Body of pancreas (tissue), 4 donors: ENCODE data around the gene UNCX. TPM values are rescaled to one million over a fixed set of nuclear protein-coding genes. Genes with fewer than 3 reads are reported as not detected.

ENCODE experiments used
- ATAC-seq: fragments of 150-250 bp; one replicate; pipeline ENCODE4 v1.9.1; 2016
- DNase-seq, 4 donors: peaks; one replicate each; pipeline ENCODE4 v3.0.0-alpha.2; 2019
- H3K27ac ChIP-seq, 4 donors: fragments of 200-600 bp; sonication (generic); 1 replicate in 3 of 4; 2 replicates in 1 of 4; pipeline versions ENCODE4 v1.5.1 to v1.6.1; 2016 to 2019; ENCODE audit warnings: mild to moderate bottlenecking in 1 of 4, mixed read lengths in 1 of 4, moderate library complexity in 1 of 4
- H3K27me3 ChIP-seq, 2 donors: fragments of 200-600 bp; sonication (generic); one replicate each; pipeline ENCODE4 v1.6.0; 2016; ENCODE audit warnings: mild to moderate bottlenecking in 1 of 2
- H3K36me3 ChIP-seq, 2 donors: fragments of 200-600 bp; sonication (generic); replicated peaks in 1 of 2; 2 replicates each; pipeline ENCODE4 v1.5.1; 2016; ENCODE audit warnings: low read depth in 2 of 2; ENCODE audit not compliant: insufficient read depth in 1 of 2
- H3K4me1 ChIP-seq: fragments of 200-600 bp; sonication (generic); one replicate; pipeline ENCODE4 v1.6.0; 2016
- H3K4me3 ChIP-seq, 2 donors: fragments of 200-600 bp; sonication (generic); 1 replicate in 1 of 2; 2 replicates in 1 of 2; pipeline ENCODE4 v1.5.1; 2016 to 2019
- H3K9me3 ChIP-seq, 3 donors: fragments of 200-600 bp; sonication (generic); 1 replicate in 2 of 3; 2 replicates in 1 of 3; pipeline ENCODE4 v1.5.1; 2016
- CTCF ChIP-seq, 7 experiments: fragments of 450-650 bp in 4 of 7; fragments of 200-600 bp in 3 of 7; sonication (generic) in 3 of 7; IDR thresholded peaks; one replicate each; pipeline ENCODE4 v1.5.1; 2016 to 2019; ENCODE audit warnings: antibody characterized with exemption in 7 of 7
- POLR2A ChIP-seq, 3 donors: fragments of 450-650 bp; IDR thresholded peaks; one replicate each; pipeline ENCODE4 v1.6.1; 2016; ENCODE audit warnings: antibody characterized with exemption in 3 of 3, mild to moderate bottlenecking in 2 of 3
- WGBS, 2 donors: methylation state at CpG; one replicate each; pipeline ENCODE4 v1.1.5; 2017; 5-methylcytosine and 5-hydroxymethylcytosine counted together
- intact Hi-C: fragments of 100-400 bp; cut with DNase I; formaldehyde crosslinking; loops from one replicate; pipeline ENCODE4 v1.15.1; 2023
- total RNA-seq, 2 donors: library from RNA; depleted of rRNA; stranded (reverse); fragments of >200 nt; gene quantifications; one replicate each; pipeline ENCODE4 v1.1.0, GENCODE V29; 2016

UNCX gene
- total RNA-seq, 2 donors from 2014 or later: not detected

GRCh38 chr7:1255817-1256340 lies 23.2 kb downstream of the UNCX start:
- Histone ChIP-seq H3K27ac (no peak overlapping the region), H3K27me3 (peaks cover 0 to 6% of the 10 kb centered on the region in 2 donors), H3K4me3 (no peak overlapping the region), H3K9me3 (no peaks in the 10 kb centered on the region), H3K4me1 (no peaks in the 10 kb centered on the region), H3K36me3 (no peaks in the 10 kb centered on the region)
- TF ChIP-seq CTCF (IDR thresholded peaks at IDR 0.05): no peak
- no peak for TF ChIP-seq POLR2A (IDR thresholded peaks at IDR 0.05)
- intact Hi-C loops: no loop called here
- ATAC-seq: no peak
- WGBS, 2 donors: 41 to 53% methylated on average over 18 to 25 of the region's 26 CpGs
- no peak for DNase-seq

DNA sequence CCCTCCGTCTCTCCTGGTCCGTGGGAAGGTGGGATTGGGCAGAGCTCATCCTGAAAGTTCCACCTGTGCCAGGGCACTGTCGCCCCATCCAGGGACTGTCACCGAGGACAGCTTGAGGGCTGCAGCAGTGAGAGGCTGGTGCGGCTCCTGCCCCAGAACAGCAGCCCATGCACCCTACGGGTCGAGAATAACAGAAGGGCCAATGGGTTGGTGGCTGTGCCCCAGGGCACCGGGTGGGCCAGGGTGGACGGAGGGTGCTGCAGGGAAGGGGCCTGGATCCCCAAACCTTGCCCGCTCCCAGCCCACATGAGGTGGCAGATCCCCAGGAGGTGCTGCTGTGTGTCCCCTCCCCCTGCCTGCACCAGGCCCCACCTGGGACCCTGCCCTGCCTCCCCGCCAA lies 23.9 kb downstream of the UNCX start:
- Histone ChIP-seq H3K27me3 (peaks cover 0 to 6% of the 10 kb centered on the region in 2 donors), H3K4me1 (no peaks in the 10 kb centered on the region), H3K27ac (no peak overlapping the region), H3K9me3 (no peaks in the 10 kb centered on the region), H3K4me3 (no peak overlapping the region), H3K36me3 (no peaks in the 10 kb centered on the region)
- WGBS, 2 donors: 76% methylated on average over 10 of the region's 11 CpGs; no CpG with 5 or more reads in 1 of the 2 donors
- no peak for TF ChIP-seq POLR2A (IDR thresholded peaks at IDR 0.05)
- no peak for TF ChIP-seq CTCF (IDR thresholded peaks at IDR 0.05)
- ATAC-seq (no peak), DNase-seq (no peak)
- intact Hi-C loops: no loop called here

DNA sequence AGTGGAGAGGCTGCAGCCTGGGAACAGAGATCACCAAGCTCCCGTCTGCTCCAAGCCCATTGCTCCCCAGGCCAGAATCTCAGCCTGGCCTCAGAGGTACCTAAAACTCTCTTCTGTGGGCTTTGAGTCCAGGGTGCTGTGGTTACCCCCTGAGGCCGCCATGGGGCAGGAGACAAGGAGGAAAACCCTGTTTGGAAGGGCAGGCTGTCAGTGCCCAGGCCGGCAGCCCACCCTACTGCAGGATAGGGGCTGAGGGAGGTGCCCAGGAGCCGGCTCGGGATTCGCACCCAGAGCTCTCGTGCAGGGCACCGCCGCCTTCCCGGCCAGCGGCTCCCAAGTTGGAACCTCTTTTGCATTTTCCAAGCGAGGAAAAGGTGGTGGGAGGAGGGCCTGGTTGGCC lies 24.5 kb downstream of the UNCX start:
- peaks cover 0 to 6% of the 10 kb centered on the region in 2 donors for H3K27me3 ChIP-seq
- no peaks in the 10 kb centered on the region for H3K4me1 ChIP-seq
- DNase-seq: no peak
- H3K9me3 ChIP-seq: no peaks in the 10 kb centered on the region
- no peak overlapping the region for H3K4me3 ChIP-seq
- TF ChIP-seq CTCF (IDR thresholded peaks at IDR 0.05) (no peak), POLR2A (IDR thresholded peaks at IDR 0.05) (no peak)
- H3K27ac ChIP-seq: no peak overlapping the region
- H3K36me3 ChIP-seq: no peaks in the 10 kb centered on the region
- ATAC-seq: no peak
- intact Hi-C loops: no loop called here
- 54 to 78% methylated on average over 6 to 12 of the region's 12 CpGs for WGBS, 2 donors

DNA sequence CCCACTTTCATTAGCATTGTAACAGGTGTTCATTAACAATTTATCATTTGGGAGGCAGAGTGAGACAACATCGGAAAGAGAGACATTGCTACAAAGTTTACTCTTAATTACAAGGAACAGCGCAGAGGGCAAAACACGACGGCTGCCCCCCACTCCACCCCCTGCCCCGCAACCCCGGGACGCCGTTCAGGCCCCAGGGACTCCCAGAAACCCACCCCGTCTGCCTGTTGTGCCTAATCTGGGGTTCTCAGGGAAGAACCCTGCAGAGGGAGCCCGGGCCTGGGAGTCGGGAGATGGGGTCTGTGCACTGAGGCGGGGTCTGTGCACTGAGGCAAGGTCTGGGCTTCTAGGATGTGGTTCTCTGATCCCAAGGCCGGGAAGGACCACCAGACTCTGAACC lies 25.2 kb downstream of the UNCX start:
- no peak for ATAC-seq
- TF ChIP-seq CTCF (IDR thresholded peaks at IDR 0.05) (no peak), POLR2A (IDR thresholded peaks at IDR 0.05) (no peak)
- no peak for DNase-seq
- no peaks in the 10 kb centered on the region for H3K4me1 ChIP-seq
- H3K9me3 ChIP-seq: no peaks in the 10 kb centered on the region
- intact Hi-C loops: no loop called here
- H3K36me3 ChIP-seq: no peaks in the 10 kb centered on the region
- no peak overlapping the region for H3K27ac ChIP-seq
- WGBS, 2 donors: 42 to 55% methylated on average over 11 to 13 of the region's 13 CpGs
- no peak overlapping the region for H3K4me3 ChIP-seq
- H3K27me3 ChIP-seq: peaks cover 0 to 6% of the 10 kb centered on the region in 2 donors

DNA sequence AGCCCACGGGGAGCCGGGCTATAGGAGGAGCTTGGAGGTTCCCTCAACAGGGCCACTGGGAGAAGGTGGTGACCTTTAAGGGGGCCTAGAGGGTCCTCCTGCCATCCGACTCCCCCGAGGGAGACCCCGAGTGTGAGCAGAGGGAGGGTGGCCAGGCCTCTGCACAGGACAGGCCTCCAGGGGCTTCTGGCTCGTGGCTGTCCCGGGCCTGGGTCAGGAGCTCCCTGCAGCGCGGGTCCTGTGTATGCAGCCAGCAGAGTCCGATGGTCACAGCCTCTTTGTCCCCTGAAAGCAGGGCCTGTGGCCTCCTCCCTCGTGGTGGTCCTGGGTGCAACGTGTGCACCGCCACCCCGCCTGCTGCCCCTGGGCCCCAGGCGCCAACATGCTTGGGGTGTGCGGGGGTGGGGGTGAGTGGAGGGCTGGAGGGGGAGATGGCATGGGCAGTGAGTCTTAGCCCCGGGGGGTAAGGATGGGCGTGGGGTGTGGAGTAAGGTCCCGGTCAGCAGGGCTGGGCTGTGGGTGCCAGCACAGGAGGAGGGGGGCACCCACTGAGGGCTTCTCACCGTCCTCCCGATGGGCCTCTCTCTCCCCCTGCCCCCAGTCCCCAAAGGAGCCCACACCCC lies 27.1 kb downstream of the UNCX start:
- DNase-seq (no peak), ATAC-seq (no peak)
- H3K36me3 ChIP-seq: no peaks in the 10 kb centered on the region
- H3K4me1 ChIP-seq: no peaks in the 10 kb centered on the region
- H3K27ac ChIP-seq: no peak overlapping the region
- intact Hi-C loops: no loop called here
- WGBS, 2 donors: 49 to 50% methylated on average over 12 to 18 of the region's 21 CpGs
- no peak overlapping the region for H3K4me3 ChIP-seq
- TF ChIP-seq CTCF (IDR thresholded peaks at IDR 0.05): no peak
- TF ChIP-seq POLR2A (IDR thresholded peaks at IDR 0.05): no peak
- H3K27me3 ChIP-seq: peaks cover 0 to 10% of the 10 kb centered on the region in 2 donors
- H3K9me3 ChIP-seq: no peaks in the 10 kb centered on the region
